SK-N-SH treated with all-trans-retinoic acid at 6 μM for 48 hours (cell line): ENCODE results near the gene LUZP1.
A peak's percentile ranks its signal among the peaks of the same experiment; 100 is the strongest.

Experiments
- ATAC-seq: fragments of 200-7000 bp; cut with Tn5 transposase; 3 replicates; pipeline ENCODE4 v1.9.1; 2020; ENCODE audit warnings: mild to moderate bottlenecking, moderate library complexity
- ARNTL ChIP-seq: fragments of 450-650 bp; formaldehyde crosslinking; IDR thresholded peaks from 2 replicates; pipeline ENCODE4 v1.5.0; 2020; ENCODE audit warnings: low read depth, mild to moderate bottlenecking, moderate library complexity, borderline replicate concordance
- BACH2 ChIP-seq: fragments of 250-450 bp; sonication (Bioruptor Pico); IDR thresholded peaks from 2 replicates; pipeline ENCODE4 v1.9.0; 2021; ENCODE audit warnings: mild to moderate bottlenecking, borderline replicate concordance
- CSDC2 ChIP-seq: fragments of 250-450 bp; sonication (Bioruptor Pico); IDR thresholded peaks from 2 replicates; pipeline ENCODE4 v1.5.0; 2020; ENCODE audit warnings: mild to moderate bottlenecking, moderate library complexity
- CSRNP3 ChIP-seq: fragments of 250-450 bp; sonication (Bioruptor Pico); IDR thresholded peaks from 2 replicates; pipeline ENCODE4 v1.5.1; 2021; ENCODE audit warnings: mild to moderate bottlenecking, moderate library complexity
- ESRRG ChIP-seq: fragments of 250-450 bp; sonication (Bioruptor Pico); IDR thresholded peaks from 2 replicates; pipeline ENCODE4 v1.6.1; 2021; ENCODE audit warnings: mild to moderate bottlenecking
- GLIS3 ChIP-seq: fragments of 250-450 bp; sonication (Bioruptor Pico); IDR thresholded peaks from 2 replicates; pipeline ENCODE4 v1.5.0; 2020; ENCODE audit warnings: mild to moderate bottlenecking, moderate library complexity
- ISL1 ChIP-seq: fragments of 250-450 bp; sonication (Bioruptor Pico); IDR thresholded peaks from 2 replicates; pipeline ENCODE4 v2.1.2; 2022; ENCODE audit warnings: mild to moderate bottlenecking, moderate library complexity
- OSR1 ChIP-seq: fragments of 250-450 bp; sonication (Bioruptor Pico); IDR thresholded peaks from 2 replicates; pipeline ENCODE4 v1.8.0; 2022; ENCODE audit warnings: moderate library complexity, mild to moderate bottlenecking, inconsistent platforms
- POU6F1 ChIP-seq: fragments of 250-450 bp; sonication (Bioruptor Pico); IDR thresholded peaks from 2 replicates; pipeline ENCODE4 v1.8.0; 2021; ENCODE audit warnings: low read depth, mild to moderate bottlenecking, moderate library complexity, borderline replicate concordance
- PPARA ChIP-seq: fragments of 250-450 bp; sonication (Bioruptor Pico); IDR thresholded peaks from 2 replicates; pipeline ENCODE4 v1.5.0; 2020; ENCODE audit warnings: mild to moderate bottlenecking, borderline replicate concordance
- RARB ChIP-seq: fragments of 250-450 bp; sonication (Bioruptor Pico); IDR thresholded peaks from 2 replicates; pipeline ENCODE4 v1.8.0; 2021; ENCODE audit warnings: mild to moderate bottlenecking, moderate library complexity
- TCF4 ChIP-seq: fragments of 250-450 bp; sonication (Bioruptor Pico); IDR thresholded peaks from 2 replicates; pipeline ENCODE4 v1.8.0; 2021; ENCODE audit warnings: mild to moderate bottlenecking, moderate library complexity, borderline replicate concordance
- TOX ChIP-seq: fragments of 250-450 bp; sonication (Bioruptor Pico); IDR thresholded peaks from 2 replicates; pipeline ENCODE4 v1.8.0; 2021; ENCODE audit warnings: mild to moderate bottlenecking, moderate library complexity, borderline replicate concordance
- ZC3H10 ChIP-seq: fragments of 250-450 bp; sonication (Bioruptor Pico); IDR thresholded peaks from 2 replicates; pipeline ENCODE4 v1.5.1; 2021; ENCODE audit warnings: mild to moderate bottlenecking, moderate library complexity
- ZFP3 ChIP-seq: fragments of 250-450 bp; sonication (Bioruptor Pico); IDR thresholded peaks from 2 replicates; pipeline ENCODE4 v1.5.0; 2020; ENCODE audit warnings: mild to moderate bottlenecking, moderate library complexity
- ZFP30 ChIP-seq: fragments of 450-650 bp; formaldehyde crosslinking; IDR thresholded peaks from 2 replicates; pipeline ENCODE4 v1.5.0; 2022; ENCODE audit warnings: mild to moderate bottlenecking, moderate library complexity
- ZNF565 ChIP-seq: fragments of 450-650 bp; formaldehyde crosslinking; conservative IDR thresholded peaks from 2 replicates; pipeline ENCODE4 v1.5.0; 2020; ENCODE audit warnings: low read depth, mild to moderate bottlenecking, moderate library complexity
- ZNF70 ChIP-seq: fragments of 450-650 bp; formaldehyde crosslinking; IDR thresholded peaks from 2 replicates; pipeline ENCODE4 v1.5.0; 2020; ENCODE audit warnings: mild to moderate bottlenecking, moderate library complexity
- TF ChIP-seq, protein P1 (sequence below): fragments of 250-450 bp; sonication (Bioruptor Pico); IDR thresholded peaks from 2 replicates; pipeline ENCODE4 v1.8.0; 2020; ENCODE audit warnings: mild to moderate bottlenecking, moderate library complexity, borderline replicate concordance
- TF ChIP-seq, protein P2 (sequence below): fragments of 250-450 bp; sonication (Bioruptor Pico); IDR thresholded peaks from 2 replicates; pipeline ENCODE4 v1.5.1; 2020; ENCODE audit warnings: low read depth, mild to moderate bottlenecking, moderate library complexity

The LUZP1 gene

GRCh38 chr1:23122023-23122748 lies 46.5 kb downstream of the LUZP1 start:
- ATAC-seq: peak; percentile 84
- TF ChIP-seq ZNF565 (CRISPR knock-in tag) (no peak), ISL1 (CRISPR knock-in tag) (peak; percentile 87), ARNTL (CRISPR knock-in tag) (no peak)

DNA sequence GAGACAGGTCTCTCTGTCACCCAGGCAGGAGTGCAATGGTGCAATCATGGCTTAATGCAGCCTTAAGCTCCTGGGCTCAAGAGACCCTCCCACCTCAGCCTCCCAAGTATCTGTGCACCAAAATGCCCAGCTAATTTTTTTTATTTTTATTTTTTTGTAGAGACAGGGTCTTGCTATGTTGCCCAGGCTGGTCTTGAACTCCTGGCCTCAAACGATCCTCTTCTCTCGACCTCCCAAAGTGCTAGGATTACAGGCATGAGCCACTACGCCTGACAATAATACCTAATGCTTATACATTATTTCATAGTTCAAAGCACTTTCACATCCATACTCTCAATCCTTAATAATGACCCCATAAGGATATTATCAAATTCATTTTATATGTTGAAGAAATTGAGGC lies 48.3 kb downstream of the LUZP1 start:
- no peak for TF ChIP-seq RARB (CRISPR knock-in tag)
- TF ChIP-seq ZC3H10: no peak
- TF ChIP-seq OSR1 (CRISPR knock-in tag): no peak
- no peak for TF ChIP-seq ESRRG (CRISPR knock-in tag)
- no peak for TF ChIP-seq ZFP3 (CRISPR knock-in tag)
- TF ChIP-seq ZNF565 (CRISPR knock-in tag): no peak
- no peak for TF ChIP-seq ZFP30
- no peak for TF ChIP-seq TOX (CRISPR knock-in tag)
- TF ChIP-seq CSDC2 (CRISPR knock-in tag): no peak
- no peak for TF ChIP-seq PPARA (CRISPR knock-in tag)
- TF ChIP-seq TCF4 (CRISPR knock-in tag): no peak
- no peak for TF ChIP-seq CSRNP3 (CRISPR knock-in tag)
- TF ChIP-seq ZNF70 (CRISPR knock-in tag): no peak
- TF ChIP-seq, protein P1, sequence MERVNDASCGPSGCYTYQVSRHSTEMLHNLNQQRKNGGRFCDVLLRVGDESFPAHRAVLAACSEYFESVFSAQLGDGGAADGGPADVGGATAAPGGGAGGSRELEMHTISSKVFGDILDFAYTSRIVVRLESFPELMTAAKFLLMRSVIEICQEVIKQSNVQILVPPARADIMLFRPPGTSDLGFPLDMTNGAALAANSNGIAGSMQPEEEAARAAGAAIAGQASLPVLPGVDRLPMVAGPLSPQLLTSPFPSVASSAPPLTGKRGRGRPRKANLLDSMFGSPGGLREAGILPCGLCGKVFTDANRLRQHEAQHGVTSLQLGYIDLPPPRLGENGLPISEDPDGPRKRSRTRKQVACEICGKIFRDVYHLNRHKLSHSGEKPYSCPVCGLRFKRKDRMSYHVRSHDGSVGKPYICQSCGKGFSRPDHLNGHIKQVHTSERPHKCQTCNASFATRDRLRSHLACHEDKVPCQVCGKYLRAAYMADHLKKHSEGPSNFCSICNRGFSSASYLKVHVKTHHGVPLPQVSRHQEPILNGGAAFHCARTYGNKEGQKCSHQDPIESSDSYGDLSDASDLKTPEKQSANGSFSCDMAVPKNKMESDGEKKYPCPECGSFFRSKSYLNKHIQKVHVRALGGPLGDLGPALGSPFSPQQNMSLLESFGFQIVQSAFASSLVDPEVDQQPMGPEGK (CRISPR knock-in tag): no peak
- TF ChIP-seq ARNTL (CRISPR knock-in tag): no peak
- no peak for TF ChIP-seq BACH2
- TF ChIP-seq, protein P2, sequence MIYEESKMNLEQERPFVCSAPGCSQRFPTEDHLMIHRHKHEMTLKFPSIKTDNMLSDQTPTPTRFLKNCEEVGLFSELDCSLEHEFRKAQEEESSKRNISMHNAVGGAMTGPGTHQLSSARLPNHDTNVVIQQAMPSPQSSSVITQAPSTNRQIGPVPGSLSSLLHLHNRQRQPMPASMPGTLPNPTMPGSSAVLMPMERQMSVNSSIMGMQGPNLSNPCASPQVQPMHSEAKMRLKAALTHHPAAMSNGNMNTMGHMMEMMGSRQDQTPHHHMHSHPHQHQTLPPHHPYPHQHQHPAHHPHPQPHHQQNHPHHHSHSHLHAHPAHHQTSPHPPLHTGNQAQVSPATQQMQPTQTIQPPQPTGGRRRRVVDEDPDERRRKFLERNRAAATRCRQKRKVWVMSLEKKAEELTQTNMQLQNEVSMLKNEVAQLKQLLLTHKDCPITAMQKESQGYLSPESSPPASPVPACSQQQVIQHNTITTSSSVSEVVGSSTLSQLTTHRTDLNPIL (CRISPR knock-in tag): no peak
- no peak for TF ChIP-seq GLIS3 (CRISPR knock-in tag)
- TF ChIP-seq POU6F1 (CRISPR knock-in tag): no peak
- ATAC-seq: no peak

DNA sequence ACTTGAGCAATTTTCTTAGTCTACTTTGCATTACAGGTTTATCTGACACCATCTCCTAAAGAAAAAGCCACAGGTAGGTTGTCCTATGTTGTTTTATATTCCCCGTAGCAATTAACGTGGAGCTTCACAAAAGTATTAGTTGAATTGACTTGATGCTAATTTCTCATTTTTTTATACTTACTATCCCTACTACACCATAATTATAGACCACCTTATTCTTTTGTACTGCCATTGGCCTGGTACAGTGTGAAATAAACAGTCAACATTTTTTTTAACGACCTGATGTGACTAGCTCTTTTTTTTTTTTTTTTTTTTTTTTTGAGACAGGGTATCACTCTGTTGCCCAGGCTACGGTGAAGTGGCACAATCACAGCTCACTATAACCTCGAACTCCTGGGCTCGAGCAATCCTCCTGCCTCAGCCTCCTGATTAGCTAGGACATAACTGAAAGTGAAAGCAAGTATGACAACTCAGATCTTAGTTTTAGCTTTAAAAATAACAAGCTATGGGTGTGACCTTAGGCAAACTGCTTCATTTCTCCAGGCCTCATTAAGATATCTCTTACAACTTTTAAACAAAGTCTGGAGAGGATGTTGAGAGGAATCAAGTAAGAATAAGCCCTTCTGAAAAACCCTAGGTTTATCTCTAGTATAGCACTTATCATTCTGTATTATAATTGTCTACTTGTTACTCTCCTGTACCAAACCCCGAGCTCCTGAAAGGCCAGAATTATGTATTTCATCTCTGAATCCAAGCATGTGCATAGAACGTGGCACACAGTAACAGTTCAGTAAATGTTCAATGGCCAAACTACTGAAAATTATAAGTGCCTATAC lies 49.5 kb downstream of the LUZP1 start:
- TF ChIP-seq ZNF70 (CRISPR knock-in tag): no peak
- no peak for TF ChIP-seq CSRNP3 (CRISPR knock-in tag)
- ATAC-seq: no peak
